H9 (cell line): Measurements from ENCODE around the gene MICOS13. TPM values are rescaled to one million over a fixed set of nuclear protein-coding genes. Genes with fewer than 3 reads are reported as not detected.
A peak's percentile ranks its signal among the peaks of the same experiment; 100 is the strongest.

Experiments
- DNase-seq: peaks from one replicate; pipeline ENCODE4 v3.0.0-alpha.2; 2017
- H2AFZ ChIP-seq: one replicate; pipeline ENCODE4 v1.6.1; 2013; ENCODE audit warnings: mild to moderate bottlenecking, low read length, control low read depth, moderate library complexity
- H2AK5ac ChIP-seq: 2 replicates; pipeline ENCODE4 v1.6.1; 2013; ENCODE audit warnings: low read length, control low read depth, mixed read lengths; ENCODE audit not compliant: insufficient read length
- H2BK120ac ChIP-seq: one replicate; pipeline ENCODE4 v1.6.1; 2013; ENCODE audit warnings: low read depth, mild to moderate bottlenecking, low read length, control low read depth, inconsistent platforms; ENCODE audit not compliant: poor library complexity, severe bottlenecking
- H2BK12ac ChIP-seq: 2 replicates; pipeline ENCODE4 v1.6.1; 2013; ENCODE audit warnings: low read length, control low read depth, mixed read lengths, low read depth; ENCODE audit not compliant: insufficient read length
- H2BK15ac ChIP-seq: 2 replicates; pipeline ENCODE4 v1.6.1; 2013; ENCODE audit warnings: low read depth, low read length, control low read depth
- H2BK20ac ChIP-seq: one replicate; pipeline ENCODE4 v1.6.1; 2013; ENCODE audit warnings: low read depth, mild to moderate bottlenecking, low read length, control low read depth, inconsistent platforms; ENCODE audit not compliant: poor library complexity, severe bottlenecking
- H2BK5ac ChIP-seq: 2 replicates; pipeline ENCODE4 v1.6.1; 2013; ENCODE audit warnings: low read length, control low read depth, mixed read lengths; ENCODE audit not compliant: insufficient read length
- H3K14ac ChIP-seq: 2 replicates; pipeline ENCODE4 v1.6.1; 2013; ENCODE audit warnings: low read length, control low read depth; ENCODE audit not compliant: insufficient read depth
- H3K18ac ChIP-seq: 2 replicates; pipeline ENCODE4 v1.6.1; 2013; ENCODE audit warnings: low read depth, mild to moderate bottlenecking, mixed read lengths, low read length, control low read depth; ENCODE audit not compliant: insufficient read length
- H3K23ac ChIP-seq: 2 replicates; pipeline ENCODE4 v1.6.1; 2013; ENCODE audit warnings: low read length, control low read depth, mixed read lengths, low read depth; ENCODE audit not compliant: insufficient read length
- H3K23me2 ChIP-seq: 2 replicates; pipeline ENCODE4 v1.6.1; 2013; ENCODE audit warnings: low read depth, mild to moderate bottlenecking, mixed read lengths, low read length, control low read depth; ENCODE audit not compliant: insufficient read length, poor library complexity, severe bottlenecking
- H3K27ac ChIP-seq: 2 replicates; pipeline ENCODE4 v1.5.1; 2013; ENCODE audit warnings: low read length, control low read depth, mixed read lengths, low read depth; ENCODE audit not compliant: insufficient read length
- H3K27me3 ChIP-seq: 2 replicates; pipeline ENCODE4 v1.6.1; 2013; ENCODE audit warnings: low read length, control low read depth, inconsistent platforms; ENCODE audit not compliant: insufficient read depth
- H3K4ac ChIP-seq: 2 replicates; pipeline ENCODE4 v1.6.1; 2013; ENCODE audit warnings: low read depth, mild to moderate bottlenecking, control low read depth, inconsistent platforms, low read length, moderate library complexity
- H3K4me1 ChIP-seq: 2 replicates; pipeline ENCODE4 v1.6.1; 2013; ENCODE audit warnings: low read length, control low read depth, inconsistent platforms; ENCODE audit not compliant: insufficient read depth
- H3K4me2 ChIP-seq: 2 replicates; pipeline ENCODE4 v1.6.1; 2013; ENCODE audit warnings: low read length, control low read depth, mixed read lengths; ENCODE audit not compliant: insufficient read length, insufficient read depth
- H3K56ac ChIP-seq: 2 replicates; pipeline ENCODE4 v1.6.1; 2013; ENCODE audit warnings: low read depth, mild to moderate bottlenecking, mixed read lengths, low read length, control low read depth; ENCODE audit not compliant: insufficient read length
- H3K79me1 ChIP-seq: 2 replicates; pipeline ENCODE4 v1.6.1; 2013; ENCODE audit warnings: low read depth, mild to moderate bottlenecking, moderate library complexity, low read length, control low read depth, inconsistent platforms; ENCODE audit not compliant: insufficient read depth, poor library complexity, severe bottlenecking
- H3K79me2 ChIP-seq: 2 replicates; pipeline ENCODE4 v1.6.1; 2013; ENCODE audit warnings: low read length, control low read depth, inconsistent platforms; ENCODE audit not compliant: insufficient read depth
- H3K9ac ChIP-seq: 2 replicates; pipeline ENCODE4 v1.6.1; 2013; ENCODE audit warnings: low read length, control low read depth, mixed read lengths; ENCODE audit not compliant: insufficient read length; ENCODE audit errors: extremely low read depth
- H3K9me3 ChIP-seq: one replicate; pipeline ENCODE4 v1.6.1; 2013; ENCODE audit warnings: low read depth, low read length, inconsistent platforms; ENCODE audit not compliant: control insufficient read depth
- H3T11ph ChIP-seq: one replicate; pipeline ENCODE4 v1.6.1; 2013; ENCODE audit warnings: mild to moderate bottlenecking, low read length, control low read depth, inconsistent platforms
- H4K20me1 ChIP-seq: one replicate; pipeline ENCODE4 v1.6.1; 2013; ENCODE audit not compliant: control insufficient read depth, insufficient read length, insufficient read depth
- H4K5ac ChIP-seq: 2 replicates; pipeline ENCODE4 v1.6.1; 2013; ENCODE audit warnings: low read depth, mild to moderate bottlenecking, mixed read lengths, low read length, control low read depth; ENCODE audit not compliant: insufficient read length
- H4K8ac ChIP-seq: replicated peaks from 2 replicates; pipeline ENCODE4 v1.6.1; 2013; ENCODE audit warnings: low read length, control low read depth, mixed read lengths, low read depth; ENCODE audit not compliant: insufficient read length
- H4K91ac ChIP-seq: 2 replicates; pipeline ENCODE4 v1.6.1; 2013; ENCODE audit warnings: low read depth, mild to moderate bottlenecking, moderate library complexity, mixed read lengths, low read length, control low read depth; ENCODE audit not compliant: insufficient read length
- H3K27ac Mint-ChIP-seq, 3 experiments: 2 replicates in 2 of 3; 3 replicates in 1 of 3; pipeline ENCODE4 v1.8.0; 2020 to 2021; ENCODE audit warnings: mixed read lengths in 3 of 3, mild to moderate bottlenecking in 1 of 3, moderate library complexity in 1 of 3
- H3K27me3 Mint-ChIP-seq: 2 replicates; pipeline ENCODE4 v1.8.0; 2021; ENCODE audit warnings: low read depth, mild to moderate bottlenecking, moderate library complexity, mixed read lengths
- H3K36me3 Mint-ChIP-seq, 3 experiments: 2 replicates in 2 of 3; 3 replicates in 1 of 3; pipeline ENCODE4 v1.8.0; 2020 to 2021; ENCODE audit warnings: low read depth in 3 of 3, mixed read lengths in 3 of 3; ENCODE audit not compliant: insufficient read depth in 1 of 3
- H3K4me1 Mint-ChIP-seq, 2 experiments: 2 replicates each; pipeline ENCODE4 v1.8.0; 2020; ENCODE audit warnings: mixed read lengths in 2 of 2
- H3K4me3 Mint-ChIP-seq, 2 experiments: 2 replicates in 1 of 2; 3 replicates in 1 of 2; pipeline ENCODE4 v1.8.0; 2020 to 2021; ENCODE audit warnings: mild to moderate bottlenecking in 2 of 2, mixed read lengths in 2 of 2, moderate library complexity in 1 of 2
- H3K9me3 Mint-ChIP-seq, 2 experiments: 2 replicates in 1 of 2; 3 replicates in 1 of 2; pipeline ENCODE4 v1.8.0; 2020; ENCODE audit warnings: mild to moderate bottlenecking in 2 of 2, mixed read lengths in 2 of 2, moderate library complexity in 1 of 2
- WGBS: extraction: QIAGEN DNeasy Blood & Tissue Kit; methylation state at CpG from one replicate; pipeline ENCODE4 v1.1.7; 2013; ENCODE audit warnings: missing lambda C conversion rate, low lambda C conversion rate, mixed read lengths; ENCODE audit not compliant: insufficient read length; ENCODE audit errors: extremely low coverage; 5-methylcytosine and 5-hydroxymethylcytosine counted together
- total RNA-seq: library from RNA; stranded (reverse); gene quantifications from 2 replicates; pipeline ENCODE4 v1.2.1, GENCODE V29; 2021
- TF ChIP-seq, protein P1 (sequence below): fragments of 200-600 bp; sonication (generic); conservative IDR thresholded peaks from 3 replicates; pipeline ENCODE4 v1.8.0; 2021; ENCODE audit warnings: antibody characterized with exemption, mild to moderate bottlenecking

The MICOS13 gene
- total RNA-seq, 1 experiment from 2014 or later, result 23.8 TPM

DNA sequence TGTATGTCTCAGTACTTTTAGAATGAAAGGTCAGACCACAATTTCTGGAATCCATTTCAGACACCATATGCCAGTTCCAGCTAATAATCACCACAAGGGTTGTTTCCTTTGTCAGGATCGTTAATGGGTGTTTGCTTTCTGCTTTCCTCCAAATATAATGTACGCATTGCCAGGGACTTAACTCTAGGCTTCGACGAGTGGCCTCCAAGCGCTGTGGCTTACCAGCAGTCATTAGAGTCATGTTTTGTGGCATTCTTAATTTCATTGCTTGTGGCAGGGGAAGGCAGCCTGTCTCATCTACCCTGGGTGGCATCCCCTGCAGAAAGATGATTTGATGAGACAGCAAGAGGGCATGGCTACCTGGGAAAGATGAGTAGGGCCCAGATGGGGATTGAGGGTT lies 34.9 kb downstream of the MICOS13 start:
- Histone ChIP-seq H3K18ac (no peak overlapping the region), H2BK120ac (no peak overlapping the region), H2AFZ (no peak overlapping the region), H4K8ac (no peak overlapping the region), H3K14ac (no peak overlapping the region), H3K56ac (no peak overlapping the region), H3K4me1 (no peaks in the 10 kb centered on the region), H2BK12ac (no peak overlapping the region), H4K20me1 (no peaks in the 10 kb centered on the region), H3K27me3 (no peaks in the 10 kb centered on the region), H3K23ac (no peak overlapping the region), H3K9ac (no peak overlapping the region), H3K4ac (no peak overlapping the region), H2BK15ac (no peak overlapping the region), H3K9me3 (no peaks in the 10 kb centered on the region), H2BK20ac (no peak overlapping the region), H2BK5ac (no peak overlapping the region), H3K23me2 (no peaks in the 10 kb centered on the region), H2AK5ac (no peak overlapping the region), H4K5ac (no peak overlapping the region), H3K27ac (no peak overlapping the region), H3K4me2 (no peak overlapping the region), H3K79me2 (peaks cover 12% of the 10 kb centered on the region; the same call in 1 of the 2 replicates), H3K79me1 (peaks cover 7% of the 10 kb centered on the region), H3T11ph (no peak overlapping the region), H4K91ac (no peak overlapping the region)
- H3K27me3 Mint-ChIP-seq, result no peaks in the 10 kb centered on the region
- no peak for DNase-seq
- H3K36me3 Mint-ChIP-seq, result peaks cover 43 to 86% (median 81%) of the 10 kb centered on the region in 3 experiments; a peak in 6 of 7 replicates
- TF ChIP-seq, protein P1, sequence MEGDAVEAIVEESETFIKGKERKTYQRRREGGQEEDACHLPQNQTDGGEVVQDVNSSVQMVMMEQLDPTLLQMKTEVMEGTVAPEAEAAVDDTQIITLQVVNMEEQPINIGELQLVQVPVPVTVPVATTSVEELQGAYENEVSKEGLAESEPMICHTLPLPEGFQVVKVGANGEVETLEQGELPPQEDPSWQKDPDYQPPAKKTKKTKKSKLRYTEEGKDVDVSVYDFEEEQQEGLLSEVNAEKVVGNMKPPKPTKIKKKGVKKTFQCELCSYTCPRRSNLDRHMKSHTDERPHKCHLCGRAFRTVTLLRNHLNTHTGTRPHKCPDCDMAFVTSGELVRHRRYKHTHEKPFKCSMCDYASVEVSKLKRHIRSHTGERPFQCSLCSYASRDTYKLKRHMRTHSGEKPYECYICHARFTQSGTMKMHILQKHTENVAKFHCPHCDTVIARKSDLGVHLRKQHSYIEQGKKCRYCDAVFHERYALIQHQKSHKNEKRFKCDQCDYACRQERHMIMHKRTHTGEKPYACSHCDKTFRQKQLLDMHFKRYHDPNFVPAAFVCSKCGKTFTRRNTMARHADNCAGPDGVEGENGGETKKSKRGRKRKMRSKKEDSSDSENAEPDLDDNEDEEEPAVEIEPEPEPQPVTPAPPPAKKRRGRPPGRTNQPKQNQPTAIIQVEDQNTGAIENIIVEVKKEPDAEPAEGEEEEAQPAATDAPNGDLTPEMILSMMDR, result no peak
- H3K4me1 Mint-ChIP-seq, result no peaks in the 10 kb centered on the region; a peak in 1 of 4 replicates
- WGBS, result no CpG with 5 or more reads among the region's 5 CpGs
- H3K9me3 Mint-ChIP-seq, result no peaks in the 10 kb centered on the region
- no peak overlapping the region for H3K4me3 Mint-ChIP-seq
- peak overlapping the region in 1 of 3 experiments; percentile 7; a peak in 1 of 7 replicates for H3K27ac Mint-ChIP-seq
